GM18861 (cell line): Measurements from ENCODE around the gene PADI4.

Source experiments
- ATAC-seq: cut with Tn5 transposase; IDR thresholded peaks from one replicate; pipeline ENCODE4 v1.9.1; 2021; ENCODE audit not compliant: unreplicated experiment

PADI4 gene

GRCh38 chr1:17282836-17283235, 25.2 kb upstream of the PADI4 start:
- ATAC-seq: no peak

GRCh38 chr1:17286646-17287045, 21.4 kb upstream of the PADI4 start:
- ATAC-seq: no peak

- no peak for ATAC-seq
Observed at GRCh38 chr1:17287130-17287776, 20.7 kb upstream of the PADI4 start.

GRCh38 chr1:17289721-17290120, 18.3 kb upstream of the PADI4 start:
- ATAC-seq: no peak

GRCh38 chr1:17290553-17290952, 17.4 kb upstream of the PADI4 start:
- ATAC-seq: no peak

GRCh38 chr1:17292299-17293160, 15.5 kb upstream of the PADI4 start:
- ATAC-seq: no peak

GRCh38 chr1:17293681-17294425, 14.1 kb upstream of the PADI4 start:
- no peak for ATAC-seq

- no peak for ATAC-seq
Observed at GRCh38 chr1:17295292-17295691, 12.7 kb upstream of the PADI4 start.

- ATAC-seq: no peak
Observed at GRCh38 chr1:17296086-17296485, 11.9 kb upstream of the PADI4 start.

- ATAC-seq: no peak
Observed at GRCh38 chr1:17297991-17298390, 10.0 kb upstream of the PADI4 start.

- ATAC-seq: no peak
Observed at GRCh38 chr1:17301767-17302166, 6.2 kb upstream of the PADI4 start.

GRCh38 chr1:17304151-17304825, 3.7 kb upstream of the PADI4 start:
- ATAC-seq: no peak

GRCh38 chr1:17304826-17305175, 3.2 kb upstream of the PADI4 start:
- no peak for ATAC-seq

- ATAC-seq: no peak
Observed at GRCh38 chr1:17305576-17306095, 2.4 kb upstream of the PADI4 start.

GRCh38 chr1:17306407-17306806, 1.6 kb upstream of the PADI4 start:
- no peak for ATAC-seq

- ATAC-seq: no peak
Observed at GRCh38 chr1:17306921-17307320, 1.1 kb upstream of the PADI4 start.

GRCh38 chr1:17307329-17307728, 668 bp upstream of the PADI4 start:
- no peak for ATAC-seq

- ATAC-seq: no peak
Observed at GRCh38 chr1:17308593-17308992, 596 bp downstream of the PADI4 start.

- no peak for ATAC-seq
Observed at GRCh38 chr1:17309426-17310067, 1.6 kb downstream of the PADI4 start.

GRCh38 chr1:17310068-17310640, 2.2 kb downstream of the PADI4 start:
- ATAC-seq: no peak
